Measurements from ENCODE around the gene RGMA.
A peak's percentile ranks its signal among the peaks of the same experiment; 100 is the strongest.
"Not testable (repeated sequence)": the region's sequence is repeated elsewhere in the genome, so short reads cannot be mapped to it uniquely, and the experiment has no call there.

Gene RGMA

GRCh38 chr15:93032515-93033206, 56.4 kb downstream of the RGMA start:
- not testable (repeated sequence) for DNase-seq

GRCh38 chr15:93031557-93032384, 57.2 kb downstream of the RGMA start:
- not testable (repeated sequence) for DNase-seq

GRCh38 chr15:93031103-93031464, 57.9 kb downstream of the RGMA start:
- DNase-seq, result no peak

- peak; percentile 32 to 54 (median 46) for DNase-seq
These were observed 58.4 kb downstream of the RGMA start for GRCh38 chr15:93030430-93031102.

- DNase-seq, result no peak
These were observed 59.1 kb downstream of the RGMA start for GRCh38 chr15:93029836-93030429.

GRCh38 chr15:93029214-93029835, 59.7 kb downstream of the RGMA start:
- DNase-seq, result no peak

- no peak for DNase-seq
These were observed 60.3 kb downstream of the RGMA start for GRCh38 chr15:93028632-93029213.

- no peak for DNase-seq
These were observed 60.8 kb downstream of the RGMA start for GRCh38 chr15:93028111-93028631.

- no peak for DNase-seq
These were observed 61.6 kb downstream of the RGMA start for GRCh38 chr15:93027413-93027812.

GRCh38 chr15:93026380-93026817, 62.6 kb downstream of the RGMA start:
- no peak for DNase-seq

- peak in 1 of 5 experiments; percentile 44 for DNase-seq
These were observed 63.4 kb downstream of the RGMA start for GRCh38 chr15:93025625-93025982.

GRCh38 chr15:93024716-93025624, 64.0 kb downstream of the RGMA start:
- no peak for DNase-seq

- DNase-seq, result no peak
These were observed 64.7 kb downstream of the RGMA start for GRCh38 chr15:93024293-93024692.

- peak in 1 of 5 experiments; percentile 39 for DNase-seq
These were observed 67.8 kb downstream of the RGMA start for GRCh38 chr15:93020976-93021772.

- no peak for DNase-seq
These were observed 69.0 kb downstream of the RGMA start for GRCh38 chr15:93019971-93020370.

- no peak for DNase-seq
These were observed 69.9 kb downstream of the RGMA start for GRCh38 chr15:93019090-93019489.

GRCh38 chr15:93018574-93018973, 70.4 kb downstream of the RGMA start:
- DNase-seq, result no peak

- DNase-seq, result no peak
These were observed 71.5 kb downstream of the RGMA start for GRCh38 chr15:93017526-93017925.

- no peak for DNase-seq
These were observed 76.2 kb downstream of the RGMA start for GRCh38 chr15:93012786-93013185.

GRCh38 chr15:93007994-93008393, 81.0 kb downstream of the RGMA start:
- DNase-seq, result no peak
